ENCODE data around the gene SLC7A1. TPM values are rescaled to one million over a fixed set of nuclear protein-coding genes. Genes with fewer than 3 reads are reported as not detected.

SLC7A1 gene
- total and polyA plus RNA-seq, 2 of the 13 experiments (the other 11 are each of a cell fraction or from before 2014, with no cell fraction given), result 14.5 to 15.3 TPM

DNA sequence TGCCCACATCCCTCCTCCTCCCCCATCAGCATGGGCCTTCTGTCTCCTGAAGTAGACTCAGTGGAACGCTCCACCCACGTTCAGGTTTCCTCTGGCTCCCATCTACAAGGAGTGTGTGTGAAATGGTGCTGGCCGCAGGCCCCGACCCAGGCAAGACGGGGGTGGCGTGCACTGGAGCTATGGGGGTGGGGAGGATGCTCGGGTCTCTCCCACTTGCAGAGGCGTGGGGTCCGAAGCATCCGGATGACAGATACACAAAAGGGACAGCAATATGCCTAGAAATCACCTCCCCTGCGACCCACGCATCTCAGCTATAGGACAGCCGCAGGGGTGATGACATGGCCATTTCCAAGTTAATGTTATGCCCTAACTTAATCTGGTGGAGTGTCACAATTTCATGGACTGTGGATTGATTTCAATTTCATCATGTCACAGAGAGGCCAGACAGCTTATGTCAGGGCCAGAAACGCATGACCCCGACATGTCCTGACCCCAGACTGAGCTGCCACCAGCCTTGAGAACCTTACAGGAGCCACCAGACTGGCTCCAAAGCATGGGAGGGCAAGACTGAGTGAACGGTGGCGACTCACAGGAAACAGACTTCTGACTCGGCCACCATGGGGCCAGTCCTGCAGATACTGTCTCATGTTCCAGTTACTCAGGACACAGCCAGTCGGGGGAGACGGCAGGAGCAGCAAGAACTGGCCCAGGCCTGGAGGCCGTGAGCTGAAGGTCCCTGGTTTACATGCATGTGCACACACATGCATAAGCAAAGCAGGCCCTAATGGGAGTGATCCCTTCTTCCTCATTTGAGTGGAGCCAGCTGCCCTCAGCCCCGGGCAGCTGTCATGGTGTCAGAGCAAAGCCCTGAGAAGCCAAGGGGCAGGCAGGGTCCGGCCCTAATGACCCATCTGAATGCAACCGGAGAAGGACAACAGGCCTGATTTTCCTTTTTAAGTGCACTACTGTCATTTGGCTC is 82.2 kb downstream of the SLC7A1 start:
- TF ChIP-seq ZBTB1 (CRISPR knock-in tag; IDR thresholded peaks at IDR 0.05; ENCODE audit: borderline replicate concordance) (no peak), RBM22 (optimal IDR thresholded peaks at IDR 0.05; ENCODE audit: low read length) (peak; percentile 68)
- WGBS (ENCODE audit: low lambda C conversion rate), result 96% methylated on average over 17 of the region's 24 CpGs
- Histone ChIP-seq H3K4me1 (ENCODE audit: insufficient read depth, low read length) (peaks cover 10% of the 10 kb centered on the region), H4K20me1 (ENCODE audit: insufficient read depth, low read length) (peaks cover 3% of the 10 kb centered on the region; the same call in 1 of the 2 replicates), H3K4me3 (replicated peaks in 1 of 3; ENCODE audit: insufficient read depth in 1 of 3, low read depth in 2 of 3, low read length in 3 of 3) (no peak overlapping the region), H3K79me2 (ENCODE audit: insufficient read depth, low read length) (no peaks in the 10 kb centered on the region), H2AFZ (ENCODE audit: low read length) (no peak overlapping the region), H3K9ac (ENCODE audit: insufficient read depth, low read depth, low read length) (no peak overlapping the region), H3K9me3 (ENCODE audit: low read length) (no peaks in the 10 kb centered on the region), H3K27me3 (ENCODE audit: control insufficient read depth in 1 of 2, insufficient read depth in 2 of 2, low read length in 2 of 2) (no peaks in the 10 kb centered on the region), H3K36me3 (replicated peaks in 1 of 2; ENCODE audit: control insufficient read depth in 1 of 2, insufficient read depth in 2 of 2, low read length in 2 of 2) (peaks cover 31 to 58% of the 10 kb centered on the region in 2 experiments), H3K27ac (ENCODE audit: extremely low read length, insufficient read depth, low read length) (no peak overlapping the region), H3K4me2 (ENCODE audit: low read depth, low read length) (no peak overlapping the region)
- BruUV-seq (replicated peaks), result no TSS peak
- DNase-seq (ENCODE audit: low spot score) (no peak), FAIRE-seq (no peak), ATAC-seq (no peak)
- intact Hi-C loops (cut with micrococcal nuclease; ENCODE audit: unreplicated experiment), result no loop called here
- in situ Hi-C loops (cut with HindIII; ENCODE audit: extremely low pct_ligation_motif_present, low pct_unique_long_range_greater_than_20kb), result no loop called here
- POLR2A ChIA-PET, result no interaction called here
- CTCF ChIA-PET (ENCODE audit: low intra/inter-chr PET ratio, low total read pairs), result no interaction called here

DNA sequence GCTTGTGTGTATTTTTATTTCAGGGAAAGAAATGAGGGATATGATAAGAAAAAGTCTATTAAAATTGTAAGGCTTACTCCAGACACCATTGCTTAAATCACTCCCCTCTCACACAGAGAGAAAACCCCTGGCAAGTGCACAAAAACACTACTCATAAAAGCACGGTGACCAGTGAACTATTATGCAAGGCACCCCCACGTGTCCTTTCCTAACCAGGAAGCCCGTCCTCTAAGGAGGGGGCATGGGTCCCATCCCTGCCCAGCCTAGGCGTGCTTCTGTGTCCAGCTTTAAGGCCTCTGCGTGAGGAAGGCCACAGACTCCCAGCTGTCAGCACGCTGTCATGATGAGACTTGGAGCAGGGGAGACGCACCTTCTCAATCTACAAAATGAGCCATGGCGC is 83.5 kb downstream of the SLC7A1 start:
- intact Hi-C loops (cut with micrococcal nuclease; ENCODE audit: unreplicated experiment), result no loop called here
- POLR2A ChIA-PET, result no interaction called here

More for the DNA sequence above, 83.5 kb downstream of the SLC7A1 start:
- DNase-seq (ENCODE audit: low spot score) (no peak), FAIRE-seq (no peak), ATAC-seq (no peak)
- CTCF ChIA-PET (ENCODE audit: low intra/inter-chr PET ratio, low total read pairs), result no interaction called here
- TF ChIP-seq, protein P1, sequence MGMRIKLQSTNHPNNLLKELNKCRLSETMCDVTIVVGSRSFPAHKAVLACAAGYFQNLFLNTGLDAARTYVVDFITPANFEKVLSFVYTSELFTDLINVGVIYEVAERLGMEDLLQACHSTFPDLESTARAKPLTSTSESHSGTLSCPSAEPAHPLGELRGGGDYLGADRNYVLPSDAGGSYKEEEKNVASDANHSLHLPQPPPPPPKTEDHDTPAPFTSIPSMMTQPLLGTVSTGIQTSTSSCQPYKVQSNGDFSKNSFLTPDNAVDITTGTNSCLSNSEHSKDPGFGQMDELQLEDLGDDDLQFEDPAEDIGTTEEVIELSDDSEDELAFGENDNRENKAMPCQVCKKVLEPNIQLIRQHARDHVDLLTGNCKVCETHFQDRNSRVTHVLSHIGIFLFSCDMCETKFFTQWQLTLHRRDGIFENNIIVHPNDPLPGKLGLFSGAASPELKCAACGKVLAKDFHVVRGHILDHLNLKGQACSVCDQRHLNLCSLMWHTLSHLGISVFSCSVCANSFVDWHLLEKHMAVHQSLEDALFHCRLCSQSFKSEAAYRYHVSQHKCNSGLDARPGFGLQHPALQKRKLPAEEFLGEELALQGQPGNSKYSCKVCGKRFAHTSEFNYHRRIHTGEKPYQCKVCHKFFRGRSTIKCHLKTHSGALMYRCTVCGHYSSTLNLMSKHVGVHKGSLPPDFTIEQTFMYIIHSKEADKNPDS (CRISPR knock-in tag; IDR thresholded peaks at IDR 0.05), result no peak
- no peaks in the 10 kb centered on the region for H3K27me3 ChIP-seq (ENCODE audit: control insufficient read depth in 1 of 2, insufficient read depth in 2 of 2, low read length in 2 of 2)
- 86% methylated on average over 8 of the region's 8 CpGs for WGBS (ENCODE audit: low lambda C conversion rate)
- H3K4me1 ChIP-seq (ENCODE audit: insufficient read depth, low read length), result peaks cover 11% of the 10 kb centered on the region
- H3K4me3 ChIP-seq (replicated peaks in 1 of 3; ENCODE audit: insufficient read depth in 1 of 3, low read depth in 2 of 3, low read length in 3 of 3), result no peak overlapping the region
- H3K79me2 ChIP-seq (ENCODE audit: insufficient read depth, low read length), result no peaks in the 10 kb centered on the region
- no peak overlapping the region for H3K9ac ChIP-seq (ENCODE audit: insufficient read depth, low read depth, low read length)
- H3K9me3 ChIP-seq (ENCODE audit: low read length), result no peaks in the 10 kb centered on the region
- no peak overlapping the region for H2AFZ ChIP-seq (ENCODE audit: low read length)
- no peak overlapping the region for H3K27ac ChIP-seq (ENCODE audit: extremely low read length, insufficient read depth, low read length)
- in situ Hi-C loops (cut with HindIII; ENCODE audit: extremely low pct_ligation_motif_present, low pct_unique_long_range_greater_than_20kb), result no loop called here
- peaks cover 26 to 45% of the 10 kb centered on the region in 2 experiments; a peak in 4 of 5 replicates for H3K36me3 ChIP-seq (replicated peaks in 1 of 2; ENCODE audit: control insufficient read depth in 1 of 2, insufficient read depth in 2 of 2, low read length in 2 of 2)
- peaks cover 7% of the 10 kb centered on the region; the same call in 1 of the 2 replicates for H4K20me1 ChIP-seq (ENCODE audit: insufficient read depth, low read length)
- H3K4me2 ChIP-seq (ENCODE audit: low read depth, low read length), result no peak overlapping the region
- no TSS peak for BruUV-seq (replicated peaks)
